GM21447 (cell line): ENCODE results near the gene ITPR3.
A peak's percentile ranks its signal among the peaks of the same experiment; 100 is the strongest.

Experiments used
- ATAC-seq: cut with Tn5 transposase; IDR thresholded peaks from one replicate; pipeline ENCODE4 v1.9.1; 2021; ENCODE audit not compliant: unreplicated experiment

ITPR3 gene

GRCh38 chr6:33683576-33684427, 62.7 kb downstream of the ITPR3 start:
- ATAC-seq, result no peak

- no peak for ATAC-seq
Measured at GRCh38 chr6:33684428-33684896, 63.3 kb downstream of the ITPR3 start.

GRCh38 chr6:33684983-33685382, 63.9 kb downstream of the ITPR3 start:
- ATAC-seq, result no peak

- ATAC-seq, result no peak
Measured at GRCh38 chr6:33685411-33686224, 64.5 kb downstream of the ITPR3 start.

GRCh38 chr6:33686225-33686924, 65.3 kb downstream of the ITPR3 start:
- no peak for ATAC-seq

GRCh38 chr6:33686981-33687975, 66.2 kb downstream of the ITPR3 start:
- ATAC-seq, result no peak

- ATAC-seq, result no peak
Measured at GRCh38 chr6:33688006-33688405, 66.9 kb downstream of the ITPR3 start.

- ATAC-seq, result no peak
Measured at GRCh38 chr6:33688451-33689147, 67.5 kb downstream of the ITPR3 start.

- ATAC-seq, result no peak
Measured at GRCh38 chr6:33689148-33689494, 68.0 kb downstream of the ITPR3 start.

- ATAC-seq, result no peak
Measured at GRCh38 chr6:33689879-33690278, 68.8 kb downstream of the ITPR3 start.

GRCh38 chr6:33690766-33691165, 69.6 kb downstream of the ITPR3 start:
- no peak for ATAC-seq

- no peak for ATAC-seq
Measured at GRCh38 chr6:33691456-33692077, 70.4 kb downstream of the ITPR3 start.

GRCh38 chr6:33692078-33692759, 71.1 kb downstream of the ITPR3 start:
- no peak for ATAC-seq

- ATAC-seq, result peak; percentile 65
Measured at GRCh38 chr6:33692760-33693158, 71.6 kb downstream of the ITPR3 start.

- no peak for ATAC-seq
Measured at GRCh38 chr6:33693186-33694105, 72.3 kb downstream of the ITPR3 start.

- no peak for ATAC-seq
Measured at GRCh38 chr6:33694401-33694931, 73.3 kb downstream of the ITPR3 start.

- no peak for ATAC-seq
Measured at GRCh38 chr6:33694977-33695376, 73.9 kb downstream of the ITPR3 start.
